ENCODE measurements around the gene GALNTL6. TPM values are rescaled to one million over a fixed set of nuclear protein-coding genes. Genes with fewer than 3 reads are reported as not detected.

Gene GALNTL6
- total RNA-seq, 1 donor = 0.10 TPM

- Histone ChIP-seq H3K27me3 (ENCODE audit: insufficient read depth, low read length) (no peaks in the 10 kb centered on the region), H3K9me3 (ENCODE audit: low read depth, low read length) (no peaks in the 10 kb centered on the region), H3K4me3 (ENCODE audit: low read length) (no peak overlapping the region), H3K4me1 (ENCODE audit: insufficient read depth, low read length) (no peaks in the 10 kb centered on the region)
These were observed 33.7 kb downstream of the GALNTL6 start for GRCh38 chr4:171846893-171847292.

- H3K27me3 ChIP-seq (ENCODE audit: insufficient read depth, low read length) = no peaks in the 10 kb centered on the region
- no peaks in the 10 kb centered on the region for H3K9me3 ChIP-seq (ENCODE audit: low read depth, low read length)
- H3K4me3 ChIP-seq (ENCODE audit: low read length) = no peak overlapping the region
- no peaks in the 10 kb centered on the region for H3K4me1 ChIP-seq (ENCODE audit: insufficient read depth, low read length)
These were observed 34.5 kb downstream of the GALNTL6 start for GRCh38 chr4:171847751-171848150.

GRCh38 chr4:171849686-171850222, 36.5 kb downstream of the GALNTL6 start:
- Histone ChIP-seq H3K9me3 (ENCODE audit: low read depth, low read length) (no peaks in the 10 kb centered on the region), H3K27me3 (ENCODE audit: insufficient read depth, low read length) (no peaks in the 10 kb centered on the region), H3K4me1 (ENCODE audit: insufficient read depth, low read length) (no peaks in the 10 kb centered on the region), H3K4me3 (ENCODE audit: low read length) (no peak overlapping the region)

GRCh38 chr4:171851295-171851694, 38.1 kb downstream of the GALNTL6 start:
- no peak overlapping the region for H3K4me3 ChIP-seq (ENCODE audit: low read length)
- H3K9me3 ChIP-seq (ENCODE audit: low read depth, low read length) = no peaks in the 10 kb centered on the region
- H3K27me3 ChIP-seq (ENCODE audit: insufficient read depth, low read length) = no peaks in the 10 kb centered on the region
- no peaks in the 10 kb centered on the region for H3K4me1 ChIP-seq (ENCODE audit: insufficient read depth, low read length)

GRCh38 chr4:171857302-171858012, 44.3 kb downstream of the GALNTL6 start:
- no peaks in the 10 kb centered on the region for H3K27me3 ChIP-seq (ENCODE audit: insufficient read depth, low read length)
- no peak overlapping the region for H3K4me3 ChIP-seq (ENCODE audit: low read length)
- H3K9me3 ChIP-seq (ENCODE audit: low read depth, low read length) = no peaks in the 10 kb centered on the region
- no peaks in the 10 kb centered on the region for H3K4me1 ChIP-seq (ENCODE audit: insufficient read depth, low read length)

GRCh38 chr4:171875291-171875690, 62.1 kb downstream of the GALNTL6 start:
- H3K4me1 ChIP-seq (ENCODE audit: insufficient read depth, low read length) = no peaks in the 10 kb centered on the region
- H3K27me3 ChIP-seq (ENCODE audit: insufficient read depth, low read length) = no peaks in the 10 kb centered on the region
- H3K9me3 ChIP-seq (ENCODE audit: low read depth, low read length) = no peaks in the 10 kb centered on the region
- no peak overlapping the region for H3K4me3 ChIP-seq (ENCODE audit: low read length)

- Histone ChIP-seq H3K4me1 (ENCODE audit: insufficient read depth, low read length) (no peaks in the 10 kb centered on the region), H3K27me3 (ENCODE audit: insufficient read depth, low read length) (no peaks in the 10 kb centered on the region), H3K4me3 (ENCODE audit: low read length) (no peak overlapping the region), H3K9me3 (ENCODE audit: low read depth, low read length) (no peaks in the 10 kb centered on the region)
These were observed 63.4 kb downstream of the GALNTL6 start for GRCh38 chr4:171876636-171877035.

GRCh38 chr4:171880136-171880535, 66.9 kb downstream of the GALNTL6 start:
- H3K9me3 ChIP-seq (ENCODE audit: low read depth, low read length) = no peaks in the 10 kb centered on the region
- H3K27me3 ChIP-seq (ENCODE audit: insufficient read depth, low read length) = no peaks in the 10 kb centered on the region
- H3K4me3 ChIP-seq (ENCODE audit: low read length) = no peak overlapping the region
- no peaks in the 10 kb centered on the region for H3K4me1 ChIP-seq (ENCODE audit: insufficient read depth, low read length)

GRCh38 chr4:171889681-171890080, 76.5 kb downstream of the GALNTL6 start:
- Histone ChIP-seq H3K4me1 (ENCODE audit: insufficient read depth, low read length) (no peaks in the 10 kb centered on the region), H3K27me3 (ENCODE audit: insufficient read depth, low read length) (no peaks in the 10 kb centered on the region), H3K9me3 (ENCODE audit: low read depth, low read length) (no peaks in the 10 kb centered on the region), H3K4me3 (ENCODE audit: low read length) (no peak overlapping the region)

- H3K27me3 ChIP-seq (ENCODE audit: insufficient read depth, low read length) = no peaks in the 10 kb centered on the region
- no peak overlapping the region for H3K4me3 ChIP-seq (ENCODE audit: low read length)
- H3K9me3 ChIP-seq (ENCODE audit: low read depth, low read length) = no peaks in the 10 kb centered on the region
These were observed 77.8 kb downstream of the GALNTL6 start for GRCh38 chr4:171891038-171891437.

GRCh38 chr4:171896426-171896825, 83.2 kb downstream of the GALNTL6 start:
- Histone ChIP-seq H3K4me1 (ENCODE audit: insufficient read depth, low read length) (no peaks in the 10 kb centered on the region), H3K4me3 (ENCODE audit: low read length) (no peak overlapping the region), H3K27me3 (ENCODE audit: insufficient read depth, low read length) (no peaks in the 10 kb centered on the region), H3K9me3 (ENCODE audit: low read depth, low read length) (no peaks in the 10 kb centered on the region)

More at GRCh38 chr4:171891038-171891437, 77.8 kb downstream of the GALNTL6 start:
- H3K4me1 ChIP-seq (ENCODE audit: insufficient read depth, low read length) = no peaks in the 10 kb centered on the region

- no peaks in the 10 kb centered on the region for H3K9me3 ChIP-seq (ENCODE audit: low read depth, low read length)
- no peak overlapping the region for H3K4me3 ChIP-seq (ENCODE audit: low read length)
- no peaks in the 10 kb centered on the region for H3K27me3 ChIP-seq (ENCODE audit: insufficient read depth, low read length)
- H3K4me1 ChIP-seq (ENCODE audit: insufficient read depth, low read length) = no peaks in the 10 kb centered on the region
These were observed 106.1 kb downstream of the GALNTL6 start for GRCh38 chr4:171919314-171919713.

- Histone ChIP-seq H3K4me1 (ENCODE audit: insufficient read depth, low read length) (no peaks in the 10 kb centered on the region), H3K4me3 (ENCODE audit: low read length) (no peak overlapping the region), H3K27me3 (ENCODE audit: insufficient read depth, low read length) (no peaks in the 10 kb centered on the region), H3K9me3 (ENCODE audit: low read depth, low read length) (no peaks in the 10 kb centered on the region)
These were observed 107.7 kb downstream of the GALNTL6 start for GRCh38 chr4:171920901-171921300.

- Histone ChIP-seq H3K9me3 (ENCODE audit: low read depth, low read length) (no peaks in the 10 kb centered on the region), H3K4me1 (ENCODE audit: insufficient read depth, low read length) (no peaks in the 10 kb centered on the region), H3K27me3 (ENCODE audit: insufficient read depth, low read length) (no peaks in the 10 kb centered on the region), H3K4me3 (ENCODE audit: low read length) (no peak overlapping the region)
These were observed 111.7 kb downstream of the GALNTL6 start for GRCh38 chr4:171924746-171925376.

GRCh38 chr4:171928336-171928735, 115.1 kb downstream of the GALNTL6 start:
- no peak overlapping the region for H3K4me3 ChIP-seq (ENCODE audit: low read length)
- no peaks in the 10 kb centered on the region for H3K4me1 ChIP-seq (ENCODE audit: insufficient read depth, low read length)
- no peaks in the 10 kb centered on the region for H3K27me3 ChIP-seq (ENCODE audit: insufficient read depth, low read length)
- H3K9me3 ChIP-seq (ENCODE audit: low read depth, low read length) = no peaks in the 10 kb centered on the region

- H3K9me3 ChIP-seq (ENCODE audit: low read depth, low read length) = no peaks in the 10 kb centered on the region
- H3K4me3 ChIP-seq (ENCODE audit: low read length) = no peak overlapping the region
- no peaks in the 10 kb centered on the region for H3K4me1 ChIP-seq (ENCODE audit: insufficient read depth, low read length)
- no peaks in the 10 kb centered on the region for H3K27me3 ChIP-seq (ENCODE audit: insufficient read depth, low read length)
These were observed 116.3 kb downstream of the GALNTL6 start for GRCh38 chr4:171929477-171929876.

Data from mononuclear cell (primary cell).